ENCODE measurements around the gene TMEM63B. TPM values are rescaled to one million over a fixed set of nuclear protein-coding genes. Genes with fewer than 3 reads are reported as not detected.

TMEM63B gene
- total RNA-seq, 6 experiments from 2014 or later = 30.6 to 41.0 (median 36.8) TPM

DNA sequence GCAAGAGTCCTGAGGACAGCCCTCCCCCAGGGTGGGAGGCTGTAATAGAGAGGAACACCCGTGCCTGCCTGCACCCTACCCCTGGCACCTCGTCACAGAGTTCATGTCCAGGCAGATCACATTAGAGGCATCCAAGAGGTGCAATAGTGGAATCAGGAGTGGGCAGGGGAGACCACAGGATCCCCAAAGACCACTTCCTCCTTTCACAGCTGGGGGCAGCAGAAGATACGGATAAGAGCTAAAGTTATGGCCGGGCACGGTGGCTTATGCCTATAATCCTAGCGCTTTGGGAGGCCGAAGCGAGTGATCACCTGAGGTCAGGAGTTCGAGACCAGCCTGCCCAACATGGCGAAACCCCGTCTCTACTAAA lies 29.8 kb downstream of the TMEM63B start:
- Histone ChIP-seq H3K36me3 (peaks cover 0 to 7% (median 2%) of the 10 kb centered on the region in 4 donors), H3K27ac (no peak overlapping the region), H3K4me3 (no peak overlapping the region), H3K9me3 (no peaks in the 10 kb centered on the region), H3K27me3 (no peaks in the 10 kb centered on the region), H3K4me1 (peaks cover 0 to 12% (median 0%) of the 10 kb centered on the region in 4 donors)
- intact Hi-C loops (cut with DNase I) = loop anchor here in 1 of 2 donors (10.0 kb wide), 1 partner anchor 52 kb away; no protein-coding TSS in a partner anchor
- 82% methylated on average over 9 of the region's 11 CpGs for WGBS (ENCODE audit: insufficient coverage, low coverage, low lambda C conversion rate, missing lambda C conversion rate)
- DNase-seq (no peak), ATAC-seq (peak in 2 of 4 donors; percentile 5 to 7)
- no peak for TF ChIP-seq POLR2A (IDR thresholded peaks at IDR 0.05)
- TF ChIP-seq, protein P1, sequence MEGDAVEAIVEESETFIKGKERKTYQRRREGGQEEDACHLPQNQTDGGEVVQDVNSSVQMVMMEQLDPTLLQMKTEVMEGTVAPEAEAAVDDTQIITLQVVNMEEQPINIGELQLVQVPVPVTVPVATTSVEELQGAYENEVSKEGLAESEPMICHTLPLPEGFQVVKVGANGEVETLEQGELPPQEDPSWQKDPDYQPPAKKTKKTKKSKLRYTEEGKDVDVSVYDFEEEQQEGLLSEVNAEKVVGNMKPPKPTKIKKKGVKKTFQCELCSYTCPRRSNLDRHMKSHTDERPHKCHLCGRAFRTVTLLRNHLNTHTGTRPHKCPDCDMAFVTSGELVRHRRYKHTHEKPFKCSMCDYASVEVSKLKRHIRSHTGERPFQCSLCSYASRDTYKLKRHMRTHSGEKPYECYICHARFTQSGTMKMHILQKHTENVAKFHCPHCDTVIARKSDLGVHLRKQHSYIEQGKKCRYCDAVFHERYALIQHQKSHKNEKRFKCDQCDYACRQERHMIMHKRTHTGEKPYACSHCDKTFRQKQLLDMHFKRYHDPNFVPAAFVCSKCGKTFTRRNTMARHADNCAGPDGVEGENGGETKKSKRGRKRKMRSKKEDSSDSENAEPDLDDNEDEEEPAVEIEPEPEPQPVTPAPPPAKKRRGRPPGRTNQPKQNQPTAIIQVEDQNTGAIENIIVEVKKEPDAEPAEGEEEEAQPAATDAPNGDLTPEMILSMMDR (IDR thresholded peaks at IDR 0.05) = no peak

DNA sequence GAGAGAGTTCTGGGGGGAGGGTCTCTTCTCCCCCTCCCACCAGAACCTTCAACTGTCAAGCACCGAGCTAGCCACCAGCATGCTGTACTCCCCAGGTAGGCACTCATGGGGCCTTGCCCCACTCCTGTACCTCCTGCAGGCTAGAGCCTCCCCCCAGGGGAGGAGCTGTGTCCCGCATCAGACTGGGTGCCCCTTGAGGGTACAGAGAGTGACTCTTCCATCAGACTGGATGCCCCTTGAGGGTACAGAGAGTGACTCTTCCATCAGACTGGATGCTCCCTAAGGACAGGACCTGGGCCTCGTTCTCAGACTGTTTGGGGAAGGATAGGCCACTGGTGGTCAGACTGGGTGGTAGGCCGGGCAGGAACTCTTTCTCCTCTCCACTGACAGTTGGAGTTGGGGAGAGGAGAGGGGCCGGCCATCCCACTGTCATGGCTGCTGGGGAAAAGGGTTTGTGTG lies 31.4 kb downstream of the TMEM63B start, which contains the start of gene CAPN11:
CAPN11 (plus strand) TSS at position 51 of the 459 bp plus-strand sequence; CDS start at position 80, 29 bp downstream.
- Histone ChIP-seq H3K36me3 (peaks cover 0 to under 1% (median 0%) of the 10 kb centered on the region in 4 donors), H3K27me3 (no peaks in the 10 kb centered on the region), H3K27ac (no peak within 1 kb of the TSS), H3K4me1 (peaks cover 0 to 12% (median 0%) of the 10 kb centered on the region in 4 donors), H3K4me3 (no peak within 1 kb of the TSS), H3K9me3 (no peaks in the 10 kb centered on the region)
- WGBS (ENCODE audit: insufficient coverage, low coverage, low lambda C conversion rate, missing lambda C conversion rate) = no CpG with 5 or more reads among the region's 5 CpGs
- ATAC-seq (no peak), DNase-seq (no peak)
- TF ChIP-seq, protein P1 (IDR thresholded peaks at IDR 0.05) = no peak
- no peak for TF ChIP-seq POLR2A (IDR thresholded peaks at IDR 0.05)
- intact Hi-C loops (cut with DNase I) = loop anchor here in 1 of 2 donors (10.0 kb wide), 1 partner anchor 54 kb away; no protein-coding TSS in a partner anchor

DNA sequence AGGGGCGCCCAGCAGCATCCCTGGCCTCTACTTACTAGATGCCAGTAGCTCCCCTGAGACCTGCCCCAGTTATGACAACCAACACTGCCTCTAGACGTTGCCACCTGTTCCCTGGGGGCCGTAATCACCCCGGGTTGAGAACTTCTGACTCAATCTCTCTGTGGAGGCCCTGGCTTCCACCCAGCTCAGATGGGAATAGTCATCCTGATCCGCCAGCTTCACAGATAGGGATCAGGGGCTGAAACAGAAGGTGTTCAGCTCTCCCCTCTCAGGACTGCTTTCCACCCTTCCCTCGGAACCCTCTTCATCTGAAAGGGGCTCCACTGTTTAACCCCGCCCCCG lies 34.6 kb downstream of the TMEM63B start:
- 74% methylated on average over 4 of the region's 8 CpGs for WGBS (ENCODE audit: insufficient coverage, low coverage, low lambda C conversion rate, missing lambda C conversion rate)

DNA sequence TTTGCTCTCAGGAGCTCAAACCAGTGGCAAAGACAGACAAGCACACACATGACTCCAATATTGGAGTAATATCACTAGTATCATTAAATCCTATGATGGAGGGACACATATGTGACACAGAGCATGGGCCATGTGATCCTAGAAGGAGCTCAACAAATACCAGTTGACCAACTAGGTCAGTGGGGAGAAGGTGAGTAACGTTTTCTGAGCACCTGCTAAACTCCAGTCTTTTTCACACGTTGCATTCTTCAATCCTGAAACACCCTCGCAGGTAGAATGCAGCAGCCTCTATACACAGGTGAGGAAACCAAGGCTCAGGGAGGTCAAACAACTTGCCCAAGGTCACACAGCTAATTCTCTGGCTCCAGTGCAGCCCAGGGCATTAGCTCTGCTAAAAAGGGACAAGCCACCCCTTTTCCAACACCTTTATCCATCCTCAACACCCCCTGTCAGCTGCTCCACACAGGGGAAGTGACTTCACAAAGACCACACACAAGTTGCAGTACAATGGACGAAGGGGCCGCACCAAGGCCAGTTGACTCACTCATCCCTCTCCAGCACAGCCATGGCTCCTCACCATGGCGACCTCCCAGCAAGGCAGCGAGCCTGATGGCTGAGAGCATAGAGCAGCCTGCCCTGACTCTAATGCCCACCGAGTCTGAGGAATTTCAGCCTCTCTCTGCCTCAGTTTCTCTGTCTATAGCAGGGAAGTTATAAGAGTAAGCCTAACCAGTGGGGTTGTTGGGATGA lies 35.7 kb downstream of the TMEM63B start:
- no peaks in the 10 kb centered on the region for H3K27me3 ChIP-seq
- no peaks in the 10 kb centered on the region for H3K36me3 ChIP-seq
- intact Hi-C loops (cut with DNase I) = loop anchor here in 1 of 2 donors (10.0 kb wide), 1 partner anchor 182 kb away; the partner anchor contains the start of gene SPATS1
- WGBS (ENCODE audit: insufficient coverage, low coverage, low lambda C conversion rate, missing lambda C conversion rate) = 63% methylated on average over 4 of the region's 8 CpGs
- no peaks in the 10 kb centered on the region for H3K4me1 ChIP-seq
- TF ChIP-seq, protein P1 (IDR thresholded peaks at IDR 0.05) = no peak
- TF ChIP-seq POLR2A (IDR thresholded peaks at IDR 0.05) = no peak
- no peak overlapping the region for H3K27ac ChIP-seq
- ATAC-seq (no peak), DNase-seq (no peak)
- no peak overlapping the region for H3K4me3 ChIP-seq
- no peaks in the 10 kb centered on the region for H3K9me3 ChIP-seq

More for the DNA sequence above, 34.6 kb downstream of the TMEM63B start:
- H3K36me3 ChIP-seq = no peaks in the 10 kb centered on the region
- no peaks in the 10 kb centered on the region for H3K4me1 ChIP-seq
- ATAC-seq = no peak
- H3K27me3 ChIP-seq = no peaks in the 10 kb centered on the region
- no peaks in the 10 kb centered on the region for H3K9me3 ChIP-seq
- H3K4me3 ChIP-seq = no peak overlapping the region
- H3K27ac ChIP-seq = no peak overlapping the region
- intact Hi-C loops (cut with DNase I) = loop anchor here in 1 of 2 donors (10.0 kb wide), 1 partner anchor 183 kb away; the partner anchor contains the start of gene SPATS1
- no peak for TF ChIP-seq POLR2A (IDR thresholded peaks at IDR 0.05)
- TF ChIP-seq, protein P1 (IDR thresholded peaks at IDR 0.05) = no peak
- no peak for DNase-seq
